ENCODE measurements around the gene TUBB4B. TPM values are rescaled to one million over a fixed set of nuclear protein-coding genes. Genes with fewer than 3 reads are reported as not detected.

Gene TUBB4B
- polyA plus RNA-seq, 1 of the 3 experiments (the other 2 are of a cell fraction), result 508 TPM

DNA sequence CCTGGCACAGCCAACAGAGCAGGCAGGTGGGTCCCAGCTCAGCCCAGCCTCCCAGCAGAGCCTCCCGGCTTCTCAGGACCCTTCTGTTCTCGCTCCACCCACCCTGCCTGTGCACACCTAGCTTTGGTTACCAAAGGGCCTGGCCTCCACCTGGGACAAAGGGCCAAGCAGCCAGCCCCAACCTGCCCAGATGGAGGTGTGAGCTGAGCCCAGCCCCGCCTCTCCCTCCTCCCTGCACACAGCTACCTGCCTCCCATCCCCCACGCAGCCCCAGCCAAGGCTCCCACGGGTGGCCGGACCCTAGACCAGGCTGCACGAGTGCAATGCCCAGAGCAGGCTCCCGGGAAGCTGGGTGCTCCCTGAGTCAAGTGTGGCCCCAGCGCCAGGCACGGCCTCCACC is 46.2 kb upstream of the TUBB4B start:
- Histone ChIP-seq H3K27me3 (ENCODE audit: insufficient read depth) (no peaks in the 10 kb centered on the region), H3K27ac (ENCODE audit: low read depth in 2 of 2, low read length in 1 of 2) (no peak overlapping the region), H3K4me2 (no peak overlapping the region), H3K4me1 (ENCODE audit: control insufficient read depth in 1 of 2, insufficient read depth in 2 of 2, low read depth in 1 of 2, low read length in 1 of 2) (peaks cover 13 to 24% of the 10 kb centered on the region in 2 experiments; a peak in 3 of 4 replicates), H3K9ac (no peak overlapping the region), H3K9me3 (no peaks in the 10 kb centered on the region), H2AFZ (ENCODE audit: low read depth) (no peak overlapping the region), H3F3A (replicated peaks; ENCODE audit: insufficient read depth) (peaks cover 2% of the 10 kb centered on the region), H4K20me1 (ENCODE audit: insufficient read depth) (peaks cover 63% of the 10 kb centered on the region), H3K79me2 (ENCODE audit: insufficient read depth) (peaks cover 71% of the 10 kb centered on the region), H3K36me3 (replicated peaks in 1 of 2; ENCODE audit: control insufficient read depth in 1 of 2, insufficient read depth in 2 of 2, low read length in 1 of 2) (peaks cover 3 to 20% of the 10 kb centered on the region in 2 experiments), H3K4me3 (ENCODE audit: low read depth in 2 of 2, low read length in 1 of 2) (no peak overlapping the region), H3K9me2 (no peaks in the 10 kb centered on the region)
- no peak for DNase-seq
- WGBS (ENCODE audit: low lambda C conversion rate), result 84% methylated on average over 9 of the region's 10 CpGs
- TF ChIP-seq SMC3 (IDR thresholded peaks at IDR 0.05; ENCODE audit: low read depth, low read length) (no peak), CHD2 (IDR thresholded peaks at IDR 0.05; ENCODE audit: low read length, partially characterized antibody) (no peak), RAD21 (IDR thresholded peaks at IDR 0.05; ENCODE audit: low read length) (no peak), EZH2phosphoT487 (IDR thresholded peaks at IDR 0.05; ENCODE audit: borderline replicate concordance, low read depth) (no peak), USF2 (IDR thresholded peaks at IDR 0.05; ENCODE audit: borderline replicate concordance, low read depth, low read length) (no peak), MXI1 (IDR thresholded peaks at IDR 0.05; ENCODE audit: low read depth, low read length) (no peak)
- TF ChIP-seq, protein P1, sequence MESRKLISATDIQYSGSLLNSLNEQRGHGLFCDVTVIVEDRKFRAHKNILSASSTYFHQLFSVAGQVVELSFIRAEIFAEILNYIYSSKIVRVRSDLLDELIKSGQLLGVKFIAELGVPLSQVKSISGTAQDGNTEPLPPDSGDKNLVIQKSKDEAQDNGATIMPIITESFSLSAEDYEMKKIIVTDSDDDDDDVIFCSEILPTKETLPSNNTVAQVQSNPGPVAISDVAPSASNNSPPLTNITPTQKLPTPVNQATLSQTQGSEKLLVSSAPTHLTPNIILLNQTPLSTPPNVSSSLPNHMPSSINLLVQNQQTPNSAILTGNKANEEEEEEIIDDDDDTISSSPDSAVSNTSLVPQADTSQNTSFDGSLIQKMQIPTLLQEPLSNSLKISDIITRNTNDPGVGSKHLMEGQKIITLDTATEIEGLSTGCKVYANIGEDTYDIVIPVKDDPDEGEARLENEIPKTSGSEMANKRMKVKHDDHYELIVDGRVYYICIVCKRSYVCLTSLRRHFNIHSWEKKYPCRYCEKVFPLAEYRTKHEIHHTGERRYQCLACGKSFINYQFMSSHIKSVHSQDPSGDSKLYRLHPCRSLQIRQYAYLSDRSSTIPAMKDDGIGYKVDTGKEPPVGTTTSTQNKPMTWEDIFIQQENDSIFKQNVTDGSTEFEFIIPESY (IDR thresholded peaks at IDR 0.05; ENCODE audit: borderline replicate concordance, low read depth), result no peak
- POLR2A ChIA-PET, result interaction anchor here (1.4 to 1.5 kb wide), 2 partner anchors 10 to 65 kb away, joined by 3 read pairs; no protein-coding TSS in a partner anchor
- CTCF ChIA-PET, result interaction anchor here (1.3 to 2.0 kb wide), 5 partner anchors 28 to 166 kb away, joined by 3 to 9 read pairs (median 5); partner anchors contain the start of genes NPDC1 and RNF224

- peaks cover 56% of the 10 kb centered on the region for H4K20me1 ChIP-seq (ENCODE audit: insufficient read depth)
- no peaks in the 10 kb centered on the region for H3K27me3 ChIP-seq (ENCODE audit: insufficient read depth)
- H3K4me2 ChIP-seq, result no peak overlapping the region
- DNase-seq, result no peak
- peaks cover 63% of the 10 kb centered on the region for H3K79me2 ChIP-seq (ENCODE audit: insufficient read depth)
- H3K9me2 ChIP-seq, result no peaks in the 10 kb centered on the region
- 80% methylated on average over 9 of the region's 21 CpGs for WGBS (ENCODE audit: low lambda C conversion rate)
- H3K27ac ChIP-seq (ENCODE audit: low read depth in 2 of 2, low read length in 1 of 2), result no peak overlapping the region
- H3K9ac ChIP-seq, result no peak overlapping the region
- H3F3A ChIP-seq (replicated peaks; ENCODE audit: insufficient read depth), result no peaks in the 10 kb centered on the region
- H3K36me3 ChIP-seq (replicated peaks in 1 of 2; ENCODE audit: control insufficient read depth in 1 of 2, insufficient read depth in 2 of 2, low read length in 1 of 2), result peaks cover 0 to 17% of the 10 kb centered on the region in 2 experiments
- H3K4me1 ChIP-seq (ENCODE audit: control insufficient read depth in 1 of 2, insufficient read depth in 2 of 2, low read depth in 1 of 2, low read length in 1 of 2), result peaks cover 12 to 20% of the 10 kb centered on the region in 2 experiments; a peak in 2 of 4 replicates
- H3K4me3 ChIP-seq (ENCODE audit: low read depth in 2 of 2, low read length in 1 of 2), result no peak overlapping the region
- POLR2A ChIA-PET, result interaction anchor here (1.4 to 1.5 kb wide), 2 partner anchors 9 to 66 kb away, joined by 3 read pairs; no protein-coding TSS in a partner anchor
- no peak overlapping the region for H2AFZ ChIP-seq (ENCODE audit: low read depth)
- TF ChIP-seq SMC3 (IDR thresholded peaks at IDR 0.05; ENCODE audit: low read depth, low read length) (no peak), TAF1 (IDR thresholded peaks at IDR 0.05; ENCODE audit: borderline replicate concordance, low read depth, low read length) (no peak)
- CTCF ChIA-PET, result interaction anchor here (1.3 to 2.0 kb wide), 5 partner anchors 27 to 167 kb away, joined by 3 to 9 read pairs (median 5); partner anchors contain the start of genes NPDC1 and RNF224
- H3K9me3 ChIP-seq, result no peaks in the 10 kb centered on the region
Observed at GRCh38 chr9:137195525-137196220, 45.4 kb upstream of the TUBB4B start.

Measured in SK-N-SH (cell line).